ENCODE data around the gene SHQ1. TPM values are rescaled to one million over a fixed set of nuclear protein-coding genes. Genes with fewer than 3 reads are reported as not detected.
A peak's percentile ranks its signal among the peaks of the same experiment; 100 is the strongest.

Gene SHQ1
- total RNA-seq, 1 experiment from 2014 or later, result 24.8 TPM

- Histone ChIP-seq H3K36me3 (ENCODE audit: low read depth) (no peaks in the 10 kb centered on the region), H3K27me3 (ENCODE audit: insufficient read depth, low read depth) (no peaks in the 10 kb centered on the region), H3K9me2 (ENCODE audit: insufficient read depth) (no peaks in the 10 kb centered on the region), H3K79me2 (ENCODE audit: low read depth) (no peaks in the 10 kb centered on the region), H3K4me1 (replicated peaks; ENCODE audit: insufficient read depth) (peaks cover 29% of the 10 kb centered on the region), H3K4me3 (no peak overlapping the region), H4K20me1 (ENCODE audit: insufficient read depth) (no peaks in the 10 kb centered on the region), H3F3A (ENCODE audit: insufficient read depth, low read depth) (peaks cover 26% of the 10 kb centered on the region), H3K9me3 (ENCODE audit: insufficient read depth, low read depth) (no peaks in the 10 kb centered on the region), H3K4me2 (no peak overlapping the region), H2AFZ (no peak overlapping the region), H3K27ac (no peak overlapping the region)
- TF ChIP-seq CTCF (conservative IDR thresholded peaks at IDR 0.05) (no peak), EZH2 (IDR thresholded peaks at IDR 0.05; ENCODE audit: low read depth) (no peak)
- BruUV-seq (replicated peaks), result no TSS peak
- POLR2A ChIA-PET (ENCODE audit: unreplicated experiment), result no interaction called here
- DNase-seq, result no peak
- CTCF ChIA-PET, result no interaction called here
- intact Hi-C loops (cut with micrococcal nuclease; ENCODE audit: unreplicated experiment), result no loop called here
Observed at GRCh38 chr3:72894976-72895552, 46.8 kb upstream of the SHQ1 start.

GRCh38 chr3:72892870-72893269, 44.6 kb upstream of the SHQ1 start:
- Histone ChIP-seq H3K79me2 (ENCODE audit: low read depth) (no peaks in the 10 kb centered on the region), H3K27me3 (ENCODE audit: insufficient read depth, low read depth) (no peaks in the 10 kb centered on the region), H3K4me2 (no peak overlapping the region), H3K27ac (no peak overlapping the region), H3F3A (ENCODE audit: insufficient read depth, low read depth) (peaks cover 26% of the 10 kb centered on the region), H4K20me1 (ENCODE audit: insufficient read depth) (no peaks in the 10 kb centered on the region), H3K9me3 (ENCODE audit: insufficient read depth, low read depth) (no peaks in the 10 kb centered on the region), H3K4me3 (no peak overlapping the region), H3K36me3 (ENCODE audit: low read depth) (no peaks in the 10 kb centered on the region), H2AFZ (no peak overlapping the region), H3K4me1 (replicated peaks; ENCODE audit: insufficient read depth) (peaks cover 29% of the 10 kb centered on the region), H3K9me2 (ENCODE audit: insufficient read depth) (no peaks in the 10 kb centered on the region)
- ChIA-PET POLR2A (ENCODE audit: unreplicated experiment) (no interaction called here), CTCF (no interaction called here)
- TF ChIP-seq EZH2 (IDR thresholded peaks at IDR 0.05; ENCODE audit: low read depth), result no peak
- no peak for TF ChIP-seq CTCF (conservative IDR thresholded peaks at IDR 0.05)
- no TSS peak for BruUV-seq (replicated peaks)
- intact Hi-C loops (cut with micrococcal nuclease; ENCODE audit: unreplicated experiment), result no loop called here
- no peak for DNase-seq

GRCh38 chr3:72892081-72892775, 44.0 kb upstream of the SHQ1 start:
- Histone ChIP-seq H3K27me3 (ENCODE audit: insufficient read depth, low read depth) (no peaks in the 10 kb centered on the region), H3K9me3 (ENCODE audit: insufficient read depth, low read depth) (no peaks in the 10 kb centered on the region), H4K20me1 (ENCODE audit: insufficient read depth) (no peaks in the 10 kb centered on the region), H3K27ac (no peak overlapping the region), H3K79me2 (ENCODE audit: low read depth) (no peaks in the 10 kb centered on the region), H3K9me2 (ENCODE audit: insufficient read depth) (no peaks in the 10 kb centered on the region), H3K4me2 (peak overlapping the region; percentile 18; the same call in 1 of the 2 replicates), H3F3A (ENCODE audit: insufficient read depth, low read depth) (peaks cover 26% of the 10 kb centered on the region), H3K4me3 (no peak overlapping the region), H3K36me3 (ENCODE audit: low read depth) (no peaks in the 10 kb centered on the region), H2AFZ (no peak overlapping the region), H3K4me1 (replicated peaks; ENCODE audit: insufficient read depth) (peaks cover 32% of the 10 kb centered on the region)
- ChIA-PET POLR2A (ENCODE audit: unreplicated experiment) (no interaction called here), CTCF (no interaction called here)
- TF ChIP-seq CTCF (conservative IDR thresholded peaks at IDR 0.05) (no peak), EZH2 (IDR thresholded peaks at IDR 0.05; ENCODE audit: low read depth) (no peak)
- DNase-seq, result peak in 1 of 2 experiments; percentile 54
- intact Hi-C loops (cut with micrococcal nuclease; ENCODE audit: unreplicated experiment), result no loop called here
- BruUV-seq (replicated peaks), result no TSS peak
